Body of pancreas (tissue), 4 donors: ENCODE data around the gene CDH4.

Experiments
- CTCF ChIP-seq, 7 experiments: fragments of 450-650 bp in 4 of 7; fragments of 200-600 bp in 3 of 7; sonication (generic) in 3 of 7; IDR thresholded peaks; one replicate each; pipeline ENCODE4 v1.5.1; 2016 to 2019; ENCODE audit warnings: antibody characterized with exemption in 7 of 7
- POLR2A ChIP-seq, 3 donors: fragments of 450-650 bp; IDR thresholded peaks; one replicate each; pipeline ENCODE4 v1.6.1; 2016; ENCODE audit warnings: antibody characterized with exemption in 3 of 3, mild to moderate bottlenecking in 2 of 3

GRCh38 chr20:61844621-61845020 lies 592.6 kb downstream of the CDH4 start:
- TF ChIP-seq CTCF (IDR thresholded peaks at IDR 0.05) (no peak), POLR2A (IDR thresholded peaks at IDR 0.05) (no peak)
